T-helper 9 cell (primary cell): ENCODE measurements around the gene EFNA5.

Experiments
- DNase-seq: peaks from one replicate; pipeline ENCODE4 v3.0.0-alpha.2; 2020

The EFNA5 gene

GRCh38 chr5:107672211-107673038 lies 1.7 kb upstream of the EFNA5 start:
- DNase-seq, result no peak

GRCh38 chr5:107671742-107672210 lies 1.0 kb upstream of the EFNA5 start:
- no peak for DNase-seq

- no peak for DNase-seq
Observed at GRCh38 chr5:107670087-107670931, 428 bp downstream of the EFNA5 start.

- DNase-seq, result no peak
Observed at GRCh38 chr5:107669096-107670031, 1.4 kb downstream of the EFNA5 start.

GRCh38 chr5:107668154-107669095 lies 2.3 kb downstream of the EFNA5 start:
- DNase-seq, result no peak

GRCh38 chr5:107666051-107666655 lies 4.6 kb downstream of the EFNA5 start:
- DNase-seq, result no peak

- DNase-seq, result no peak
Observed at GRCh38 chr5:107665036-107665570, 5.6 kb downstream of the EFNA5 start.

- no peak for DNase-seq
Observed at GRCh38 chr5:107663697-107664096, 7.0 kb downstream of the EFNA5 start.

GRCh38 chr5:107661650-107662044 lies 9.1 kb downstream of the EFNA5 start:
- no peak for DNase-seq

- no peak for DNase-seq
Observed at GRCh38 chr5:107661038-107661649, 9.6 kb downstream of the EFNA5 start.

GRCh38 chr5:107658528-107658927 lies 12.2 kb downstream of the EFNA5 start:
- DNase-seq, result no peak

- DNase-seq, result no peak
Observed at GRCh38 chr5:107655831-107656230, 14.9 kb downstream of the EFNA5 start.

GRCh38 chr5:107654827-107655226 lies 15.9 kb downstream of the EFNA5 start:
- DNase-seq, result no peak

- no peak for DNase-seq
Observed at GRCh38 chr5:107653685-107654084, 17.1 kb downstream of the EFNA5 start.

GRCh38 chr5:107652839-107653607 lies 17.7 kb downstream of the EFNA5 start:
- DNase-seq, result no peak

GRCh38 chr5:107652408-107652807 lies 18.3 kb downstream of the EFNA5 start:
- no peak for DNase-seq

- no peak for DNase-seq
Observed at GRCh38 chr5:107651325-107651724, 19.4 kb downstream of the EFNA5 start.

- DNase-seq, result no peak
Observed at GRCh38 chr5:107646418-107646817, 24.3 kb downstream of the EFNA5 start.

- no peak for DNase-seq
Observed at GRCh38 chr5:107640568-107640967, 30.2 kb downstream of the EFNA5 start.
